H1 (cell line): Measurements from ENCODE around the gene GULP1. TPM values are rescaled to one million over a fixed set of nuclear protein-coding genes. Genes with fewer than 3 reads are reported as not detected.

Experiments used
- CTCF ChIA-PET: fragments of 300-600 bp; sonication (Branson Sonifier 250); formaldehyde crosslinking; loops from one replicate; lab custom pipeline; 2021; ENCODE audit not compliant: partially characterized antibody; lab: Charles Lee
- POLR2A ChIA-PET: fragments of 300-600 bp; sonication (Branson Sonifier 250); formaldehyde crosslinking; loops from one replicate; lab custom pipeline; 2021; ENCODE audit warnings: inconsistent platforms; ENCODE audit not compliant: partially characterized antibody; lab: Charles Lee
- DNase-seq, 2 experiments: peaks; one replicate each; pipeline versions ENCODE4 v3.0.0 to v3.0.0-alpha.2; 2010 to 2022; ENCODE audit warnings: low spot score in 2 of 2, low read depth in 1 of 2, mixed read lengths in 1 of 2
- FAIRE-seq: peaks from 2 replicates; lab custom pipeline; 2011; peaks lifted over from hg19 to GRCh38; lab: Jason Lieb, UNC
- H2AFZ ChIP-seq: 2 replicates; pipeline ENCODE4 v1.8.1; 2012; ENCODE audit warnings: low read length, inconsistent platforms
- H2AK5ac ChIP-seq: 2 replicates; pipeline ENCODE4 v1.6.1; 2013; ENCODE audit warnings: low read depth, low read length
- H2BK120ac ChIP-seq: replicated peaks from 2 replicates; pipeline ENCODE3; 2013; ENCODE audit warnings: low read depth, low read length, inconsistent platforms
- H2BK12ac ChIP-seq: 2 replicates; pipeline ENCODE4 v1.6.1; 2013; ENCODE audit warnings: low read depth, low read length
- H2BK15ac ChIP-seq: 2 replicates; pipeline ENCODE4 v1.6.1; 2013; ENCODE audit warnings: low read length
- H2BK20ac ChIP-seq: 2 replicates; pipeline ENCODE4 v1.6.1; 2013; ENCODE audit warnings: low read length
- H2BK5ac ChIP-seq: 2 replicates; pipeline ENCODE4 v1.6.1; 2013; ENCODE audit warnings: low read depth, low read length
- H3K14ac ChIP-seq: 2 replicates; pipeline ENCODE4 v1.6.1; 2013; ENCODE audit warnings: inconsistent platforms; ENCODE audit not compliant: insufficient read length
- H3K18ac ChIP-seq: 2 replicates; pipeline ENCODE4 v1.6.1; 2013; ENCODE audit warnings: low read length; ENCODE audit errors: extremely low read depth
- H3K23ac ChIP-seq: 2 replicates; pipeline ENCODE4 v1.6.1; 2013; ENCODE audit warnings: inconsistent platforms; ENCODE audit not compliant: insufficient read length
- H3K23me2 ChIP-seq: 2 replicates; pipeline ENCODE4 v1.6.1; 2013; ENCODE audit warnings: low read depth, low read length
- H3K27ac ChIP-seq: 2 replicates; pipeline ENCODE4 v1.6.1; 2011; ENCODE audit warnings: low read depth, low read length, inconsistent platforms
- H3K27me3 ChIP-seq, 4 experiments: replicated peaks in 1 of 4; 1 replicate in 1 of 4; 2 replicates in 3 of 4; pipeline versions ENCODE4 v1.6.1 to v1.8.1; 2011 to 2013; ENCODE audit warnings: low read length in 3 of 4, mild to moderate bottlenecking in 3 of 4, inconsistent platforms in 2 of 4, mixed read lengths in 2 of 4, moderate library complexity in 1 of 4; ENCODE audit not compliant: control insufficient read depth in 3 of 4, insufficient read depth in 3 of 4; ENCODE audit errors: extremely low read depth in 1 of 4
- H3K36me3 ChIP-seq, 4 experiments: 2 replicates each; pipeline versions ENCODE4 v1.6.1 to v1.8.1; 2011 to 2013; ENCODE audit warnings: mild to moderate bottlenecking in 4 of 4, low read length in 3 of 4, moderate library complexity in 2 of 4, control low read depth in 1 of 4, inconsistent platforms in 1 of 4; ENCODE audit not compliant: insufficient read depth in 4 of 4, control insufficient read depth in 2 of 4
- H3K4ac ChIP-seq: replicated peaks from 2 replicates; pipeline ENCODE3; 2013; ENCODE audit warnings: low read length, low read depth, mixed read lengths, inconsistent platforms; ENCODE audit not compliant: insufficient read length
- H3K4me1 ChIP-seq, 4 experiments: replicated peaks in 1 of 4; 1 replicate in 1 of 4; 2 replicates in 3 of 4; pipeline versions ENCODE4 v1.6.1 to v1.8.1; 2011 to 2013; ENCODE audit warnings: low read length in 3 of 4, inconsistent platforms in 2 of 4, mixed read lengths in 1 of 4; ENCODE audit not compliant: insufficient read depth in 4 of 4, control insufficient read depth in 3 of 4
- H3K4me2 ChIP-seq, 2 experiments: 2 replicates each; pipeline versions ENCODE4 v1.6.1 to v1.8.1; 2011 to 2013; ENCODE audit warnings: low read depth in 2 of 2, low read length in 2 of 2, control low read depth in 1 of 2, inconsistent platforms in 1 of 2, mild to moderate bottlenecking in 1 of 2; ENCODE audit not compliant: insufficient read depth in 1 of 2
- H3K4me3 ChIP-seq, 4 experiments: fragments of 200-600, 300-600 bp in 1 of 4; sonication (generic), shearing (Covaris generic), sonication (Bioruptor Twin) in 1 of 4; 2 replicates each; pipeline versions ENCODE4 v1.5.1 to v1.8.1; 2011 to 2016; ENCODE audit warnings: low read length in 4 of 4, low read depth in 3 of 4, control low read depth in 2 of 4, inconsistent platforms in 2 of 4, mild to moderate bottlenecking in 2 of 4, mixed read lengths in 1 of 4, moderate library complexity in 1 of 4; ENCODE audit not compliant: insufficient read depth in 2 of 4; ENCODE audit errors: extremely low read depth in 1 of 4
- H3K56ac ChIP-seq: replicated peaks from 2 replicates; pipeline ENCODE3; 2013; ENCODE audit warnings: low read depth, mild to moderate bottlenecking, mixed read lengths, low read length, inconsistent platforms; ENCODE audit not compliant: insufficient read length
- H3K79me1 ChIP-seq: 2 replicates; pipeline ENCODE4 v1.6.1; 2013; ENCODE audit warnings: low read depth, low read length, control low read depth
- H3K79me2 ChIP-seq, 2 experiments: 2 replicates each; pipeline versions ENCODE4 v1.6.1 to v1.8.1; 2012 to 2013; ENCODE audit warnings: low read length in 2 of 2, mild to moderate bottlenecking in 2 of 2, inconsistent platforms in 1 of 2; ENCODE audit not compliant: insufficient read depth in 2 of 2, control insufficient read depth in 1 of 2
- H3K9ac ChIP-seq, 4 experiments: replicated peaks in 1 of 4; 1 replicate in 1 of 4; 2 replicates in 3 of 4; pipeline versions ENCODE4 v1.6.1 to v1.8.1; 2011 to 2013; ENCODE audit warnings: low read depth in 3 of 4, low read length in 3 of 4, control low read depth in 2 of 4, mild to moderate bottlenecking in 2 of 4, moderate library complexity in 2 of 4, inconsistent platforms in 1 of 4; ENCODE audit errors: extremely low read depth in 1 of 4
- H3K9me3 ChIP-seq, 2 experiments: 2 replicates each; pipeline versions ENCODE4 v1.6.1 to v1.8.1; 2012 to 2013; ENCODE audit warnings: mild to moderate bottlenecking in 2 of 2, moderate library complexity in 2 of 2, control low read depth in 1 of 2, inconsistent platforms in 1 of 2, low read depth in 1 of 2, low read length in 1 of 2, mixed read lengths in 1 of 2; ENCODE audit not compliant: insufficient read depth in 2 of 2
- H4K20me1 ChIP-seq, 2 experiments: replicated peaks in 1 of 2; 2 replicates each; pipeline versions ENCODE3 to v1.8.1; 2011 to 2013; ENCODE audit warnings: inconsistent platforms in 2 of 2, low read length in 2 of 2, mild to moderate bottlenecking in 1 of 2; ENCODE audit not compliant: insufficient read depth in 2 of 2, control insufficient read depth in 1 of 2
- H4K5ac ChIP-seq: 2 replicates; pipeline ENCODE4 v1.6.1; 2013; ENCODE audit warnings: low read length, low read depth, mixed read lengths, inconsistent platforms; ENCODE audit not compliant: insufficient read length
- H4K8ac ChIP-seq: 2 replicates; pipeline ENCODE4 v1.8.0; 2013; ENCODE audit warnings: mild to moderate bottlenecking, moderate library complexity, low read length, inconsistent platforms; ENCODE audit not compliant: insufficient read depth; ENCODE audit errors: extremely low read depth
- H4K91ac ChIP-seq: replicated peaks from 2 replicates; pipeline ENCODE3; 2013; ENCODE audit warnings: low read length, mixed read lengths, inconsistent platforms; ENCODE audit not compliant: insufficient read length
- ASH2L ChIP-seq: fragments of 200-600, 300-600 bp; sonication (generic); IDR thresholded peaks from one replicate; pipeline ENCODE4 v1.7.1; 2017; ENCODE audit warnings: low read length
- GTF2F1 ChIP-seq: IDR thresholded peaks from 2 replicates; pipeline ENCODE4 v1.6.1; 2012; ENCODE audit warnings: low read depth, low read length, improper control_type of control experiment, borderline replicate concordance
- MAX ChIP-seq: IDR thresholded peaks from 2 replicates; pipeline ENCODE4 v1.6.1; 2012; ENCODE audit warnings: inconsistent platforms
- WGBS, 2 experiments: shearing (Covaris generic) in 1 of 2; methylation state at CpG; one replicate each; pipeline versions ENCODE4 v1.1.6 to v1.1.7; 2013 to 2015; ENCODE audit warnings: low lambda C conversion rate in 2 of 2, mixed read lengths in 2 of 2, inconsistent platforms in 1 of 2, low coverage in 1 of 2, missing lambda C conversion rate in 1 of 2; ENCODE audit not compliant: insufficient replicate concordance in 2 of 2, insufficient coverage in 1 of 2, insufficient read length in 1 of 2; ENCODE audit errors: extremely low coverage in 1 of 2, missing lambda C conversion rate in 1 of 2; 5-methylcytosine and 5-hydroxymethylcytosine counted together
- polyA plus RNA-seq, 7 experiments: library from polyadenylated mRNA; depleted of rRNA in 3 of 7; stranded (reverse) in 5 of 7; unstranded in 2 of 7; fragments of >200 nt in 5 of 7; fragments of 200-250 nt in 2 of 7; gene quantifications; 1 replicate in 5 of 7; 2 replicates in 1 of 7; 4 replicates in 1 of 7; pipeline versions ENCODE4 v1.2.1 to v1.2.3, GENCODE V29; 2011 to 2013; ENCODE audit warnings: missing spikeins in 2 of 7, mixed read lengths in 2 of 7
- total RNA-seq: library from RNA; stranded (reverse); fragmentation: NEBNext Ultra II Directional; extraction: Animal tissue kit (Norgen Biotek cat#: 25700); gene quantifications from 2 replicates; pipeline ENCODE4 v1.2.1, GENCODE V29; 2021

Gene GULP1
- total and polyA plus RNA-seq, 2 of the 8 experiments (the other 6 are each of a cell fraction or from before 2014, with no cell fraction given) = 69.7 to 139 TPM

GRCh38 chr2:188245230-188245629, 46.4 kb upstream of the GULP1 start:
- Histone ChIP-seq H2BK5ac (no peak overlapping the region), H2BK120ac (no peak overlapping the region), H4K20me1 (no peaks in the 10 kb centered on the region), H3K27me3 (no peaks in the 10 kb centered on the region), H3K23ac (no peak overlapping the region), H2AK5ac (no peak overlapping the region), H3K4me2 (no peak overlapping the region), H3K18ac (no peak overlapping the region), H3K4me1 (peaks cover 0 to 3% (median 0%) of the 10 kb centered on the region in 4 experiments; a peak in 1 of 7 replicates), H3K9ac (no peak overlapping the region), H4K91ac (no peak overlapping the region), H3K4ac (no peak overlapping the region), H3K79me2 (no peaks in the 10 kb centered on the region), H3K36me3 (no peaks in the 10 kb centered on the region), H4K5ac (no peak overlapping the region), H3K79me1 (no peaks in the 10 kb centered on the region), H2BK12ac (no peak overlapping the region), H2BK15ac (no peak overlapping the region), H3K27ac (no peak overlapping the region), H3K56ac (no peak overlapping the region), H3K9me3 (no peaks in the 10 kb centered on the region), H3K23me2 (no peaks in the 10 kb centered on the region), H2BK20ac (no peak overlapping the region), H2AFZ (no peak overlapping the region), H3K14ac (no peak overlapping the region), H4K8ac (no peak overlapping the region), H3K4me3 (no peak overlapping the region)
- DNase-seq (no peak), FAIRE-seq (no peak)
- WGBS, 2 experiments = 93% methylated on average over 5 of the region's 5 CpGs; no CpG with 5 or more reads in 1 of the 2 experiments
- ChIA-PET POLR2A (no interaction called here), CTCF (interaction anchor here (1.0 kb wide), 1 partner anchor 29 kb away, joined by 3 read pairs; no protein-coding TSS in a partner anchor)
- no peak for TF ChIP-seq MAX
- TF ChIP-seq ASH2L = no peak
- TF ChIP-seq GTF2F1 = no peak
